ENCODE data around the gene MAPK7. TPM values are rescaled to one million over a fixed set of nuclear protein-coding genes. Genes with fewer than 3 reads are reported as not detected.

Gene MAPK7
- total and polyA plus RNA-seq, 9 of the 15 experiments (the other 6 are each of a cell fraction or from before 2014, with no cell fraction given), result 0.46 to 7.5 (median 2.5) TPM

DNA sequence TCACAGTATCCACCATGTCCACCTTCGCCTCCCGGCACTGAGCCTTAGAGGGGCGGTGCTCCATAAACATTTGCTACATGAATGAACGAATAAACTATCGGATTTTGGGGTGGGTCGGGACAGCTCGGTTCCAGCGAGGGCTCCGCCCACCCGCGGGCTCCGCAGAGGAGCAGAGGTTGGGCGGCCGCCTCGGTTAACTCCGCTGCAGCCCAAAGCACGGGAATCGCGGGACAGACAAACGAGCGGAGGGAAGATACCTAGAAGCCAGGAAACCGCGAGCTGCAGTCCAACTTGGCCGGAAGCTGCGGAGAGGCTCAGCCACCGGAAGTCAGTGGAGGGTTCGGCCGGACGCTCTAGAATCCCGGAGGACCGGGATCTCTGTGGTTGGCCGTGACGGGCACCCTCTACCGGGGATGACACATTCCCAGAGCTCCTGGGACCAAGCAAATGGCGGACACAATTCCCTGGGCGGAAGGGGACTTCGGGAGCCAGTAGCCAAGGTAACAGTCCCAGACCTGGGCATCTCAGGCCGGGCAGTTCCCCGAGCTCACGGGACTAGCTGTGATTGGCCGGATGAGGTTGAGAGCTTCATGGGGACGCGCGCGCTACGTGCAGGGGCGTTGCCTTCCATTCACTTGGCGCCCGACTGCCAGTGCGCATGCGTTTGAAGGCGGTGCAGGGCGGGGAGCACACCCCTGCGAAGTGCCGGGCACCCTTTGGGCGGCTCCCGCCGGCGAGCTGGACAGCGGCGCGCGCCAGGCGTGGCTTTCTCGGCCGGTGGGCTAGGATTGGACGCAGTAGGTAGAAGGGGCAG lies 489 bp upstream of the MAPK7 start (continued):
- peak; percentile 95 for TF ChIP-seq ZBTB40 (IDR thresholded peaks at IDR 0.05)
- TF ChIP-seq ZBTB40 (CRISPR knock-in tag; IDR thresholded peaks at IDR 0.05), result no peak
- no peak for TF ChIP-seq ZNF583 (CRISPR knock-in tag; IDR thresholded peaks at IDR 0.05)
- TF ChIP-seq GMEB1 (CRISPR knock-in tag; IDR thresholded peaks at IDR 0.05), result peak; percentile 70
- TF ChIP-seq CREBBP (IDR thresholded peaks at IDR 0.05; ENCODE audit: low read depth, low read length), result no peak
- no peak for TF ChIP-seq CHD4 (IDR thresholded peaks at IDR 0.05; ENCODE audit: insufficient read depth, insufficient replicate concordance, low read depth, low read length, poor library complexity, severe bottlenecking)
- peak; percentile 94 for TF ChIP-seq GABPB1 (CRISPR knock-in tag; IDR thresholded peaks at IDR 0.05)
- no peak for TF ChIP-seq PTBP1 (IDR thresholded peaks at IDR 0.05; ENCODE audit: low read depth, low read length)
- TF ChIP-seq ELF1 (tag; IDR thresholded peaks at IDR 0.05), result peak; percentile 85
- no peak; a peak in 1 of 4 replicates for TF ChIP-seq TEAD1 (CRISPR knock-in tag; IDR thresholded peaks at IDR 0.05)
- no peak for TF ChIP-seq E2F1 (CRISPR knock-in tag; IDR thresholded peaks at IDR 0.05)
- TF ChIP-seq TAF7 (tag; IDR thresholded peaks at IDR 0.05), result peak; percentile 47; the same call in 1 of the 2 replicates
- peak; percentile 98 to 99 for TF ChIP-seq NRF1 (conservative IDR thresholded peaks at IDR 0.05 in 1 of 2, IDR thresholded peaks at IDR 0.05 in 1 of 2)
- TF ChIP-seq HDAC3 (IDR thresholded peaks at IDR 0.05; ENCODE audit: borderline replicate concordance, partially characterized antibody), result no peak

Data from K562 (cell line).